Mesothelial cell of epicardium (in vitro differentiated cells): ENCODE measurements around the gene SH3BGR. TPM values are rescaled to one million over a fixed set of nuclear protein-coding genes. Genes with fewer than 3 reads are reported as not detected.

Source experiments
- DNase-seq, 2 experiments: peaks; one replicate each; pipeline ENCODE4 v3.0.0; 2021; ENCODE audit warnings: low spot score in 2 of 2; ENCODE audit not compliant: unreplicated experiment in 2 of 2
- H3K27ac Mint-ChIP-seq: 2 replicates; pipeline ENCODE4 v1.8.0; 2021; ENCODE audit warnings: mixed read lengths
- H3K27me3 Mint-ChIP-seq: 2 replicates; pipeline ENCODE4 v1.8.0; 2021; ENCODE audit warnings: low read depth, mixed read lengths
- H3K36me3 Mint-ChIP-seq: 2 replicates; pipeline ENCODE4 v1.8.0; 2021; ENCODE audit warnings: mixed read lengths
- H3K4me1 Mint-ChIP-seq: 2 replicates; pipeline ENCODE4 v1.8.0; 2021; ENCODE audit warnings: mixed read lengths
- H3K4me3 Mint-ChIP-seq: 2 replicates; pipeline ENCODE4 v1.8.0; 2021; ENCODE audit warnings: mild to moderate bottlenecking, moderate library complexity, mixed read lengths
- H3K9me3 Mint-ChIP-seq: 2 replicates; pipeline ENCODE4 v1.8.0; 2021; ENCODE audit warnings: mixed read lengths
- CTCF ChIP-seq: fragments of 200-600 bp; sonication (generic); IDR thresholded peaks from one replicate; pipeline ENCODE4 v1.5.0; 2021; ENCODE audit warnings: antibody characterized with exemption; ENCODE audit not compliant: unreplicated experiment
- total RNA-seq: library from RNA; stranded (reverse); gene quantifications from 3 replicates; pipeline ENCODE4 v1.2.1, GENCODE V29; 2021

Gene SH3BGR
- total RNA-seq, 1 donor from 2014 or later = 4.6 TPM

DNA sequence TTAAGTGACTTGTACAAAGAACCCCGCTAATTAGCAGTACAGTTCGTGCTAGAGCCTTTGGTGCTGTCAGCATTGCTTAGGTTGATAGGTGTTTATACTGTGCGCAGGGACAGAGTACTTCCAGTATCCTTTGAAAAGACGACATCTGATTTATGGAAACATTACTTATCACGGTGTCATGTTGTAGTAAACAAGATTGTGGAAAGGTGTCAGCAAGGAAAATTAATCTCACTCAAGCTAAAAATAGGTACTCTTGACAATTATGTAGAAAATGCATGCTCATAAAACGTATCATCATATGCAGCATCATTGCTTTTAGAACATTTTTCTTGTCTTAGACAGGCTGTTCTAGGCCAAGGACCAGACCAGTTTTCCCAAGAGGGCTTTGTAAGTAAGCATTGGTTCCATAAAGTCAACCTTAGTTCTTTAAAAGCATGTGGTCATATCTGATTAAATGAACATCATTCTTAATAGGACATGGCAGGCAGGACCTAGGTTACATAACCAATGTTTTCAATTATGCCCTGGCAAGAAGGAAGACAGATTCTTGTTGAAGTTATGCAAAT lies 33.0 kb downstream of the SH3BGR start:
- H3K36me3 Mint-ChIP-seq = peaks cover 1% of the 10 kb centered on the region
- no peak for DNase-seq
- peaks cover 18% of the 10 kb centered on the region for H3K4me1 Mint-ChIP-seq
- H3K4me3 Mint-ChIP-seq = no peak overlapping the region
- H3K27ac Mint-ChIP-seq = no peak overlapping the region
- H3K9me3 Mint-ChIP-seq = no peaks in the 10 kb centered on the region
- TF ChIP-seq CTCF = no peak
- no peaks in the 10 kb centered on the region for H3K27me3 Mint-ChIP-seq

DNA sequence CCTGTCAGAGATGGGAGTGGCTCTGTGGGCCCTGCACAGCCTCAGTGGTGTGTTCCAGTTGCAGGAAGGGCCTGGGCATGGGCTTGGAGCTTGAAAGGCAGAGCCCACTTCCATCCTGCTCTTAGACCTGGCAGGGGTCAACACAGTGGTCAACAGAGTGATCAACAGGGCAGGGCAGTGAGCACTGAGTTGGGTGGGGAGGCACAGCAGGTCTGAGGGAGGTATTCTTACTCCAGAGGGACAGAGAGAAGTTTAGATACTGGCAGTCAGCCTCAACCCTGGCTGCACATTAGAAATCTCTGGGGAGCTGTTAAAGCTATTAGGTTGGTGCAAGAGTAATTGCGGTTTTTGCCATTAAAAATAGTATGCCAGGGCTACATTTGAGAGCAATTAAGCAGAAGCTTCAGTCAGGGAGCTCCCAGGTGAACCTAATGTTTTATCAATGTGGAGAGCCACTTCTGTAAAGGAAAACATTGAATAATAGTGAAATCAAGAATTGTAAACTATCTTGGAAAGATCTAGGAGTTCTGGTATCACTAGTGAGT lies 37.7 kb downstream of the SH3BGR start:
- Mint-ChIP-seq H3K27ac (no peak overlapping the region), H3K4me3 (no peak overlapping the region), H3K27me3 (no peaks in the 10 kb centered on the region), H3K4me1 (peaks cover 5% of the 10 kb centered on the region), H3K36me3 (peaks cover 12% of the 10 kb centered on the region), H3K9me3 (peaks cover 19% of the 10 kb centered on the region)
- DNase-seq = no peak
- TF ChIP-seq CTCF = no peak

DNA sequence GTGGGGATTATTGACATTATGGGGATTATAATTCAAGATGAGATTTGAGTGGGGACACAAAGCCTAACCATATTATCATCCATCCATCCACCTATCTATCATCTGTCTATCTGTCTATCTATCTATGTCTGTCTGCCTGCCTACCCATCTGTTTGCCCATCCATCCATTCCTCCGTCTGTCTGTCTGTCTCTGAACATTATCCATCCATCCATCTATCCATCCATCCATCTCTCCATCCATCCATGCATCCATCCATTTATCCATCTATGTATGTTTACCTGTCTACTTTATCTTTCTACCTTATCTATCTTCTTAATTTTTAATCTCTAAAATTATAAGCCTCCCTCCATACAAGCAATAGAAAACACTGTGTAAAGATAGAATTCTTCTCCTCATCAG lies 47.4 kb downstream of the SH3BGR start:
- Mint-ChIP-seq H3K4me1 (peaks cover 5% of the 10 kb centered on the region), H3K36me3 (peaks cover 7% of the 10 kb centered on the region), H3K9me3 (peaks cover 12% of the 10 kb centered on the region), H3K27me3 (no peaks in the 10 kb centered on the region), H3K27ac (no peak overlapping the region), H3K4me3 (no peak overlapping the region)
- no peak for DNase-seq
- no peak for TF ChIP-seq CTCF

DNA sequence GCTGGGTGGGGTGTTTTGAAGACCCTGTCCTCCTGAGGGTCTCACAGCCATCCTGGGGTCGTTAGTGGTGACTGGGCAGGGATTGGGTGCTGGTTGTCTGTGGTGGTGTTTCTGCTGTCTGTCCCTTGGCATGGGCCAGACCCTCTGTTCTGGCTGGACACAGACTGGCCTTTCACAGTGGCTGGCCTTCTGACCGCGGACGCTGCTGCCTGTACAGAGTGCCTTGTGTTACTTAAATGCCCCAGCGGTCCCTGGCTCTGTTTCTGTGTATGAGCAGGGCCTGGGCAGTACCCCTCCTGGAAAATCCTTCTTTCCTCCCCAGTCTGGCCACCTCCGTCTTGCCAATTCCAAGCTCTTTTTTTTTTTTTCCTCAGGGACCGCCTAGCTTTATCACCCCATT lies 50.9 kb downstream of the SH3BGR start:
- H3K9me3 Mint-ChIP-seq = peaks cover 12% of the 10 kb centered on the region
- H3K27me3 Mint-ChIP-seq = no peaks in the 10 kb centered on the region
- H3K4me3 Mint-ChIP-seq = no peak overlapping the region
- no peak for DNase-seq
- no peak for TF ChIP-seq CTCF
- H3K27ac Mint-ChIP-seq = no peak overlapping the region
- H3K4me1 Mint-ChIP-seq = peaks cover 5% of the 10 kb centered on the region
- H3K36me3 Mint-ChIP-seq = peaks cover 6% of the 10 kb centered on the region

DNA sequence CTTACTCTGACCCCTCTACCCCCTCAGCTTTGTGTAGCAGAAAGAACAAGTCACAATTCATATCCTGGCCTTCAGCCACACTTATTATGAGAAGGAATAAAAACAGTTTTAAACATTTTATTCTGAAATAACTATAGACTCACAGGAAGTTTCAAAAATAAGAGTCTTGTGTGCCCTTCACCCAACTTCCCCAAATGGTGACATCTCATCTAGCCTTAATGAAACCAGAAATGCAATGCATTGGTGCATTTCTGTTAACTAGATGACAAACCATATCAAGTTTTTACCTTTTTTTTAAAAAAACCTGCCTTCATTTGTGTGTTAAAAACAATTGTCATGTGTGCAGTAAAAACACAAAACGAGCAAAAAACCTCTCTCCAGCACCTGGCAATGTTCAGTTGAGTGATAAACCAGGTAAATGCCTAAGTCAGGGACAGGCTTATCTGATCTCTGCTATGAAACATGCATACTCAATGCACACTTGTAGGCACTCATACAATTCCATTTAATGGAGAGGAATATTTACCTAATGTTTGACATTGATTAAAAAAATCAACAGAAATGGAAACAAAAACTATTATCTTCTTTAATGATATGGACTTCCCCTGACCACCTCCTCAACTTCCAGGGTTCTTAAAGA lies 51.5 kb downstream of the SH3BGR start:
- no peak for TF ChIP-seq CTCF
- peaks cover 12% of the 10 kb centered on the region for H3K9me3 Mint-ChIP-seq
- H3K27me3 Mint-ChIP-seq = no peaks in the 10 kb centered on the region
- no peak overlapping the region for H3K27ac Mint-ChIP-seq
- H3K36me3 Mint-ChIP-seq = peaks cover 6% of the 10 kb centered on the region
- H3K4me1 Mint-ChIP-seq = peaks cover 5% of the 10 kb centered on the region
- no peak overlapping the region for H3K4me3 Mint-ChIP-seq
- no peak for DNase-seq
